ENCODE measurements around the gene LIN28B.
A peak's percentile ranks its signal among the peaks of the same experiment; 100 is the strongest.

LIN28B gene

GRCh38 chr6:105019285-105019684 lies 62.4 kb downstream of the LIN28B start (continued):
- TF ChIP-seq ZNF830 (tag by site-specific recombination; IDR thresholded peaks at IDR 0.05; ENCODE audit: low read depth) (no peak), ELK4 (IDR thresholded peaks at IDR 0.05; ENCODE audit: borderline replicate concordance, low read depth, low read length) (no peak), ZNF776 (tag by site-specific recombination; IDR thresholded peaks at IDR 0.05; ENCODE audit: borderline replicate concordance) (no peak), ZNF513 (tag by site-specific recombination; IDR thresholded peaks at IDR 0.05) (no peak), GFI1B (tag by site-specific recombination; IDR thresholded peaks at IDR 0.05) (no peak)

GRCh38 chr6:105021399-105021798 lies 64.5 kb downstream of the LIN28B start:
- Histone ChIP-seq H3K36me3 (ENCODE audit: control insufficient read depth in 2 of 2, insufficient read depth in 1 of 2, low read length in 2 of 2) (no peaks in the 10 kb centered on the region; a peak in 1 of 3 replicates), H3K4me3 (ENCODE audit: low read depth, low read length) (no peak overlapping the region), H3K27ac (ENCODE audit: extremely low read depth, low read depth, low read length) (no peak overlapping the region), H3K9me3 (ENCODE audit: control insufficient read depth, insufficient read depth, low read depth, low read length) (no peaks in the 10 kb centered on the region), H3K4me1 (ENCODE audit: control insufficient read depth, insufficient read depth, low read length) (peaks cover 7% of the 10 kb centered on the region; the same call in 1 of the 2 replicates)
- ChIA-PET CTCF (no interaction called here), POLR2A (no interaction called here)
- TF ChIP-seq BCL11B (tag by site-specific recombination; IDR thresholded peaks at IDR 0.05; ENCODE audit: low read depth) (no peak), SCRT2 (tag by site-specific recombination; IDR thresholded peaks at IDR 0.05) (peak; percentile 64)

- ChIA-PET POLR2A (no interaction called here), CTCF (no interaction called here)
- Histone ChIP-seq H3K27ac (ENCODE audit: extremely low read depth, low read depth, low read length) (no peak overlapping the region), H3K4me3 (ENCODE audit: low read depth, low read length) (no peak overlapping the region), H3K4me1 (ENCODE audit: control insufficient read depth, insufficient read depth, low read length) (peaks cover 7% of the 10 kb centered on the region; the same call in 1 of the 2 replicates), H3K9me3 (ENCODE audit: control insufficient read depth, insufficient read depth, low read depth, low read length) (no peaks in the 10 kb centered on the region), H3K36me3 (ENCODE audit: control insufficient read depth in 2 of 2, insufficient read depth in 1 of 2, low read length in 2 of 2) (peaks cover 0 to 2% of the 10 kb centered on the region in 2 experiments; a peak in 2 of 3 replicates)
- no peak for TF ChIP-seq ZSCAN16 (tag by site-specific recombination; IDR thresholded peaks at IDR 0.05)
- no peak for TF ChIP-seq ZNF239 (tag by site-specific recombination; IDR thresholded peaks at IDR 0.05)
- no peak for TF ChIP-seq ZIC2 (tag by site-specific recombination; IDR thresholded peaks at IDR 0.05)
- no peak for TF ChIP-seq SP3 (tag by site-specific recombination; IDR thresholded peaks at IDR 0.05)
- no peak for TF ChIP-seq ZNF518A (tag by site-specific recombination; conservative IDR thresholded peaks at IDR 0.05; ENCODE audit: low read depth)
- TF ChIP-seq ZNF621 (tag by site-specific recombination; IDR thresholded peaks at IDR 0.05), result no peak
- no peak for TF ChIP-seq ZNF544 (tag by site-specific recombination; IDR thresholded peaks at IDR 0.05)
- no peak for TF ChIP-seq ZNF221 (tag by site-specific recombination; IDR thresholded peaks at IDR 0.05; ENCODE audit: borderline replicate concordance)
- no peak for TF ChIP-seq ZFP41 (tag by site-specific recombination; IDR thresholded peaks at IDR 0.05; ENCODE audit: borderline replicate concordance)
- TF ChIP-seq GFI1B (tag by site-specific recombination; IDR thresholded peaks at IDR 0.05), result no peak
- no peak for TF ChIP-seq KLF7 (tag by site-specific recombination; IDR thresholded peaks at IDR 0.05; ENCODE audit: borderline replicate concordance)
- TF ChIP-seq ZNF274 (IDR thresholded peaks at IDR 0.05; ENCODE audit: low read length), result no peak
- TF ChIP-seq ZNF274 (tag by site-specific recombination; IDR thresholded peaks at IDR 0.05; ENCODE audit: borderline replicate concordance), result no peak
- TF ChIP-seq ZNF610 (tag by site-specific recombination; IDR thresholded peaks at IDR 0.05; ENCODE audit: borderline replicate concordance), result no peak
- TF ChIP-seq ZNF530 (tag by site-specific recombination; IDR thresholded peaks at IDR 0.05; ENCODE audit: low read depth), result no peak
- no peak for TF ChIP-seq ZNF155 (tag by site-specific recombination; IDR thresholded peaks at IDR 0.05)
- TF ChIP-seq ZNF777 (tag by site-specific recombination; IDR thresholded peaks at IDR 0.05; ENCODE audit: borderline replicate concordance), result no peak
Observed at GRCh38 chr6:105022416-105022815, 65.5 kb downstream of the LIN28B start.

All from HEK293 (cell line).